ENCODE data around the gene SIAE. TPM values are rescaled to one million over a fixed set of nuclear protein-coding genes. Genes with fewer than 3 reads are reported as not detected.

The SIAE gene
- total RNA-seq, 4 donors from 2014 or later, result 6.6 to 8.9 (median 7.7) TPM

GRCh38 chr11:124716591-124716990 is 43.1 kb upstream of the SIAE start:
- no peak for DNase-seq (ENCODE audit: low spot score in 2 of 2)
- no peaks in the 10 kb centered on the region for H3K36me3 ChIP-seq
- H3K9me3 ChIP-seq, result no peaks in the 10 kb centered on the region
- no peak overlapping the region for H3K4me3 ChIP-seq
- WGBS, result 50% methylated on average over 3 of the region's 3 CpGs
- TF ChIP-seq CTCF (IDR thresholded peaks at IDR 0.05) (no peak), EP300 (IDR thresholded peaks at IDR 0.05) (no peak), POLR2A (IDR thresholded peaks at IDR 0.05) (no peak), POLR2AphosphoS5 (IDR thresholded peaks at IDR 0.05) (no peak)
- H3K4me1 ChIP-seq, result peaks cover 17% of the 10 kb centered on the region
- H3K27ac ChIP-seq, result no peak overlapping the region
- peaks cover 51% of the 10 kb centered on the region for H3K27me3 ChIP-seq

GRCh38 chr11:124712392-124712791 is 38.9 kb upstream of the SIAE start:
- WGBS, result 79% methylated on average over 3 of the region's 3 CpGs
- Histone ChIP-seq H3K9me3 (no peaks in the 10 kb centered on the region), H3K4me1 (peaks cover under 1% of the 10 kb centered on the region), H3K27me3 (peaks cover 16% of the 10 kb centered on the region), H3K36me3 (no peaks in the 10 kb centered on the region), H3K27ac (no peak overlapping the region), H3K4me3 (no peak overlapping the region)
- DNase-seq (ENCODE audit: low spot score in 2 of 2), result no peak
- no peak for TF ChIP-seq EP300 (IDR thresholded peaks at IDR 0.05)
- no peak for TF ChIP-seq POLR2A (IDR thresholded peaks at IDR 0.05)

GRCh38 chr11:124707829-124708228 is 34.3 kb upstream of the SIAE start:
- DNase-seq (ENCODE audit: low spot score in 2 of 2), result no peak
- Histone ChIP-seq H3K27ac (no peak overlapping the region), H3K9me3 (no peaks in the 10 kb centered on the region), H3K27me3 (peaks cover 8% of the 10 kb centered on the region), H3K4me3 (no peak overlapping the region), H3K36me3 (no peaks in the 10 kb centered on the region), H3K4me1 (no peaks in the 10 kb centered on the region)
- 77% methylated on average over 4 of the region's 4 CpGs for WGBS
- TF ChIP-seq EP300 (IDR thresholded peaks at IDR 0.05), result no peak
- no peak for TF ChIP-seq POLR2AphosphoS5 (IDR thresholded peaks at IDR 0.05)
- TF ChIP-seq POLR2A (IDR thresholded peaks at IDR 0.05), result no peak
- TF ChIP-seq CTCF (IDR thresholded peaks at IDR 0.05), result no peak

- H3K27ac ChIP-seq, result no peak overlapping the region
- TF ChIP-seq POLR2AphosphoS5 (IDR thresholded peaks at IDR 0.05) (no peak), CTCF (IDR thresholded peaks at IDR 0.05) (no peak), EP300 (IDR thresholded peaks at IDR 0.05) (no peak), POLR2A (IDR thresholded peaks at IDR 0.05) (no peak)
- H3K4me1 ChIP-seq, result no peaks in the 10 kb centered on the region
- H3K9me3 ChIP-seq, result no peaks in the 10 kb centered on the region
- H3K36me3 ChIP-seq, result no peaks in the 10 kb centered on the region
- H3K4me3 ChIP-seq, result no peak overlapping the region
- DNase-seq (ENCODE audit: low spot score in 2 of 2), result no peak
- peaks cover 6% of the 10 kb centered on the region for H3K27me3 ChIP-seq
Observed at GRCh38 chr11:124700028-124700427, 26.5 kb upstream of the SIAE start.

- Histone ChIP-seq H3K36me3 (no peaks in the 10 kb centered on the region), H3K9me3 (no peaks in the 10 kb centered on the region), H3K4me1 (no peaks in the 10 kb centered on the region), H3K4me3 (no peak overlapping the region), H3K27me3 (peaks cover 6% of the 10 kb centered on the region), H3K27ac (no peak overlapping the region)
- 79% methylated on average over 1 of the region's 1 CpG for WGBS
- TF ChIP-seq EP300 (IDR thresholded peaks at IDR 0.05) (no peak), POLR2AphosphoS5 (IDR thresholded peaks at IDR 0.05) (no peak), CTCF (IDR thresholded peaks at IDR 0.05) (no peak), POLR2A (IDR thresholded peaks at IDR 0.05) (no peak)
- DNase-seq (ENCODE audit: low spot score in 2 of 2), result no peak
Observed at GRCh38 chr11:124699547-124699946, 26.0 kb upstream of the SIAE start.

- Histone ChIP-seq H3K27me3 (no peaks in the 10 kb centered on the region), H3K9me3 (no peaks in the 10 kb centered on the region), H3K27ac (no peak overlapping the region), H3K4me1 (no peaks in the 10 kb centered on the region), H3K36me3 (no peaks in the 10 kb centered on the region), H3K4me3 (no peak overlapping the region)
- no peak for DNase-seq (ENCODE audit: low spot score in 2 of 2)
- TF ChIP-seq EP300 (IDR thresholded peaks at IDR 0.05) (no peak), POLR2AphosphoS5 (IDR thresholded peaks at IDR 0.05) (no peak), CTCF (IDR thresholded peaks at IDR 0.05) (no peak), POLR2A (IDR thresholded peaks at IDR 0.05) (no peak)
- WGBS, result 91% methylated on average over 2 of the region's 2 CpGs
Observed at GRCh38 chr11:124693142-124693541, 19.6 kb upstream of the SIAE start.

Data from suprapubic skin (tissue), 4 donors.